HG02588 (cell line): ENCODE results near the gene BMP3.

Experiments
- ATAC-seq: cut with Tn5 transposase; IDR thresholded peaks from one replicate; pipeline ENCODE4 v1.9.1; 2021; ENCODE audit warnings: mild to moderate bottlenecking, moderate library complexity; ENCODE audit not compliant: unreplicated experiment

Gene BMP3

GRCh38 chr4:81040012-81040659, 9.6 kb downstream of the BMP3 start:
- no peak for ATAC-seq

- no peak for ATAC-seq
These were observed 12.3 kb downstream of the BMP3 start for GRCh38 chr4:81042578-81043365.

- ATAC-seq, result no peak
These were observed 18.8 kb downstream of the BMP3 start for GRCh38 chr4:81049330-81049729.

GRCh38 chr4:81049907-81050306, 19.4 kb downstream of the BMP3 start:
- no peak for ATAC-seq

- peak; percentile 99 for ATAC-seq
These were observed 21.9 kb downstream of the BMP3 start for GRCh38 chr4:81052119-81053068.

GRCh38 chr4:81058621-81059020, 28.1 kb downstream of the BMP3 start:
- ATAC-seq, result no peak

GRCh38 chr4:81060587-81061343, 30.3 kb downstream of the BMP3 start:
- ATAC-seq, result no peak

GRCh38 chr4:81061344-81061730, 30.8 kb downstream of the BMP3 start:
- no peak for ATAC-seq

- no peak for ATAC-seq
These were observed 31.5 kb downstream of the BMP3 start for GRCh38 chr4:81062001-81062400.

- no peak for ATAC-seq
These were observed 34.9 kb downstream of the BMP3 start for GRCh38 chr4:81065446-81065845.

GRCh38 chr4:81069706-81070331, 39.3 kb downstream of the BMP3 start:
- peak; percentile 99 for ATAC-seq

GRCh38 chr4:81071013-81071412, 40.5 kb downstream of the BMP3 start:
- ATAC-seq, result no peak

GRCh38 chr4:81081156-81081555, 50.6 kb downstream of the BMP3 start:
- no peak for ATAC-seq

GRCh38 chr4:81084029-81084428, 53.5 kb downstream of the BMP3 start:
- ATAC-seq, result no peak

- ATAC-seq, result no peak
These were observed 54.1 kb downstream of the BMP3 start for GRCh38 chr4:81084634-81085033.

- ATAC-seq, result no peak
These were observed 54.8 kb downstream of the BMP3 start for GRCh38 chr4:81085291-81085690.

- ATAC-seq, result no peak
These were observed 55.5 kb downstream of the BMP3 start for GRCh38 chr4:81085979-81086378.

GRCh38 chr4:81093720-81094401, 63.4 kb downstream of the BMP3 start:
- no peak for ATAC-seq

- no peak for ATAC-seq
These were observed 64.9 kb downstream of the BMP3 start for GRCh38 chr4:81095389-81095788.

- no peak for ATAC-seq
These were observed 66.1 kb downstream of the BMP3 start for GRCh38 chr4:81096566-81096965.
